HG03095 (cell line): Measurements from ENCODE around the gene SEC22B.
"Not testable (repeated sequence)": the region's sequence is repeated elsewhere in the genome, so short reads cannot be mapped to it uniquely, and the experiment has no call there.

Experiments used
- ATAC-seq: cut with Tn5 transposase; IDR thresholded peaks from one replicate; pipeline ENCODE4 v1.9.1; 2021; ENCODE audit warnings: moderate library complexity; ENCODE audit not compliant: unreplicated experiment

The SEC22B gene

GRCh38 chr1:120149420-120150059 is 26.8 kb downstream of the SEC22B start:
- not testable (repeated sequence) for ATAC-seq

- ATAC-seq: not testable (repeated sequence)
These were observed 30.5 kb downstream of the SEC22B start for GRCh38 chr1:120145806-120146205.

- not testable (repeated sequence) for ATAC-seq
These were observed 31.7 kb downstream of the SEC22B start for GRCh38 chr1:120144626-120145025.

- not testable (repeated sequence) for ATAC-seq
These were observed 32.2 kb downstream of the SEC22B start for GRCh38 chr1:120144169-120144568.

- ATAC-seq: not testable (repeated sequence)
These were observed 33.0 kb downstream of the SEC22B start for GRCh38 chr1:120143334-120143733.

GRCh38 chr1:120142512-120143263 is 33.6 kb downstream of the SEC22B start:
- peak; percentile 97 for ATAC-seq

- ATAC-seq: not testable (repeated sequence)
These were observed 34.5 kb downstream of the SEC22B start for GRCh38 chr1:120141865-120142264.

- not testable (repeated sequence) for ATAC-seq
These were observed 35.6 kb downstream of the SEC22B start for GRCh38 chr1:120140656-120141265.

GRCh38 chr1:120136086-120136485 is 40.2 kb downstream of the SEC22B start:
- not testable (repeated sequence) for ATAC-seq

- ATAC-seq: not testable (repeated sequence)
These were observed 42.4 kb downstream of the SEC22B start for GRCh38 chr1:120133928-120134325.

GRCh38 chr1:120133228-120133927 is 42.9 kb downstream of the SEC22B start:
- no peak for ATAC-seq

GRCh38 chr1:120132406-120132763 is 43.9 kb downstream of the SEC22B start:
- ATAC-seq: not testable (repeated sequence)

- peak; percentile 76 for ATAC-seq
These were observed 44.5 kb downstream of the SEC22B start for GRCh38 chr1:120131611-120132405.

GRCh38 chr1:120127921-120128320 is 48.4 kb downstream of the SEC22B start:
- not testable (repeated sequence) for ATAC-seq

GRCh38 chr1:120126216-120126615 is 50.1 kb downstream of the SEC22B start:
- ATAC-seq: not testable (repeated sequence)

GRCh38 chr1:120124628-120125027 is 51.7 kb downstream of the SEC22B start:
- not testable (repeated sequence) for ATAC-seq

GRCh38 chr1:120123813-120124510 is 52.4 kb downstream of the SEC22B start:
- not testable (repeated sequence) for ATAC-seq

GRCh38 chr1:120122262-120122893 is 53.9 kb downstream of the SEC22B start:
- peak; percentile 80 for ATAC-seq

GRCh38 chr1:120121830-120122229 is 54.5 kb downstream of the SEC22B start:
- not testable (repeated sequence) for ATAC-seq
